Measurements from ENCODE around the gene TAF5.

GRCh38 chr10:103415581-103415980, 47.8 kb downstream of the TAF5 start:
- TF ChIP-seq, protein P1, sequence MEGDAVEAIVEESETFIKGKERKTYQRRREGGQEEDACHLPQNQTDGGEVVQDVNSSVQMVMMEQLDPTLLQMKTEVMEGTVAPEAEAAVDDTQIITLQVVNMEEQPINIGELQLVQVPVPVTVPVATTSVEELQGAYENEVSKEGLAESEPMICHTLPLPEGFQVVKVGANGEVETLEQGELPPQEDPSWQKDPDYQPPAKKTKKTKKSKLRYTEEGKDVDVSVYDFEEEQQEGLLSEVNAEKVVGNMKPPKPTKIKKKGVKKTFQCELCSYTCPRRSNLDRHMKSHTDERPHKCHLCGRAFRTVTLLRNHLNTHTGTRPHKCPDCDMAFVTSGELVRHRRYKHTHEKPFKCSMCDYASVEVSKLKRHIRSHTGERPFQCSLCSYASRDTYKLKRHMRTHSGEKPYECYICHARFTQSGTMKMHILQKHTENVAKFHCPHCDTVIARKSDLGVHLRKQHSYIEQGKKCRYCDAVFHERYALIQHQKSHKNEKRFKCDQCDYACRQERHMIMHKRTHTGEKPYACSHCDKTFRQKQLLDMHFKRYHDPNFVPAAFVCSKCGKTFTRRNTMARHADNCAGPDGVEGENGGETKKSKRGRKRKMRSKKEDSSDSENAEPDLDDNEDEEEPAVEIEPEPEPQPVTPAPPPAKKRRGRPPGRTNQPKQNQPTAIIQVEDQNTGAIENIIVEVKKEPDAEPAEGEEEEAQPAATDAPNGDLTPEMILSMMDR (IDR thresholded peaks at IDR 0.05; ENCODE audit: extremely low read depth in 1 of 2, insufficient read depth in 1 of 2, low read depth in 1 of 2, low read length in 2 of 2), result no peak
- TF ChIP-seq POLR2A (IDR thresholded peaks at IDR 0.05; ENCODE audit: low read depth, low read length) (no peak), EZH2 (IDR thresholded peaks at IDR 0.05; ENCODE audit: borderline replicate concordance, low read depth, low read length, severe bottlenecking) (no peak), POLR2AphosphoS5 (IDR thresholded peaks at IDR 0.05; ENCODE audit: insufficient read depth, low read depth, low read length) (no peak), FOS (IDR thresholded peaks at IDR 0.05; ENCODE audit: borderline replicate concordance, insufficient read depth, low read length) (no peak), MAX (IDR thresholded peaks at IDR 0.05; ENCODE audit: insufficient read depth, insufficient read length) (no peak), MYC (IDR thresholded peaks at IDR 0.05; ENCODE audit: low read depth, low read length) (no peak)
